CD4-positive, alpha-beta T cell (primary cell): ENCODE data around the gene CNDP2. TPM values are rescaled to one million over a fixed set of nuclear protein-coding genes. Genes with fewer than 3 reads are reported as not detected.

Experiments
- ATAC-seq: fragments of 200-7000 bp; cut with Tn5 transposase; one replicate; pipeline ENCODE4 v1.10.0; 2022; ENCODE audit warnings: mild to moderate bottlenecking; ENCODE audit not compliant: poor library complexity
- CTCF ChIA-PET: fragments of 350-600 bp; sonication (Branson Sonifier 250); formaldehyde crosslinking; loops from one replicate; lab custom pipeline; 2021; ENCODE audit warnings: antibody characterized with exemption, inconsistent platforms; lab: Charles Lee
- POLR2A ChIA-PET: fragments of 350-600 bp; sonication (Branson Sonifier 250); formaldehyde crosslinking; loops from one replicate; lab custom pipeline; 2021; ENCODE audit warnings: antibody characterized with exemption, inconsistent platforms; lab: Charles Lee
- DNase-seq, 14 experiments: peaks; one replicate each; pipeline ENCODE4 v3.0.0-alpha.2; 2013 to 2020; ENCODE audit warnings: mixed read lengths in 2 of 14
- H3K27ac ChIP-seq, 2 donors: one replicate each; pipeline versions ENCODE4 v1.5.1 to v1.7.0; 2013; ENCODE audit warnings: low read length in 2 of 2, low read depth in 1 of 2, mild to moderate bottlenecking in 1 of 2
- H3K27me3 ChIP-seq, 2 experiments: 1 replicate in 1 of 2; 2 replicates in 1 of 2; pipeline versions ENCODE4 v1.6.1 to v1.7.0; 2013; ENCODE audit warnings: low read length in 2 of 2, control low read depth in 1 of 2, mild to moderate bottlenecking in 1 of 2, moderate library complexity in 1 of 2; ENCODE audit not compliant: insufficient read depth in 2 of 2, control insufficient read depth in 1 of 2
- H3K36me3 ChIP-seq: one replicate; pipeline ENCODE4 v1.6.1; 2013; ENCODE audit warnings: low read length, control low read depth; ENCODE audit not compliant: insufficient read depth
- H3K4me1 ChIP-seq: one replicate; pipeline ENCODE4 v1.6.1; 2013; ENCODE audit warnings: low read length, control low read depth; ENCODE audit not compliant: insufficient read depth
- H3K4me3 ChIP-seq: one replicate; pipeline ENCODE4 v1.5.1; 2013; ENCODE audit warnings: mild to moderate bottlenecking, low read length, moderate library complexity
- H3K9me3 ChIP-seq, 2 experiments: 1 replicate in 1 of 2; 2 replicates in 1 of 2; pipeline versions ENCODE4 v1.6.1 to v1.7.0; 2013; ENCODE audit warnings: low read length in 2 of 2, mild to moderate bottlenecking in 2 of 2, control low read depth in 1 of 2, moderate library complexity in 1 of 2; ENCODE audit not compliant: control insufficient read depth in 1 of 2, insufficient read depth in 1 of 2
- H3K27ac Mint-ChIP-seq: one replicate; pipeline ENCODE4 v1.8.0; 2020; ENCODE audit warnings: mixed read lengths
- H3K27me3 Mint-ChIP-seq: one replicate; pipeline ENCODE4 v1.8.0; 2021; ENCODE audit warnings: mixed read lengths
- H3K36me3 Mint-ChIP-seq: one replicate; pipeline ENCODE4 v1.8.0; 2021; ENCODE audit warnings: low read depth, mixed read lengths
- H3K4me1 Mint-ChIP-seq: one replicate; pipeline ENCODE4 v1.8.0; 2021; ENCODE audit warnings: low read depth, mixed read lengths
- H3K4me3 Mint-ChIP-seq: one replicate; pipeline ENCODE4 v1.8.0; 2020; ENCODE audit warnings: mild to moderate bottlenecking, mixed read lengths
- H3K9me3 Mint-ChIP-seq: one replicate; pipeline ENCODE4 v1.8.0; 2020; ENCODE audit warnings: mixed read lengths
- CTCF ChIP-seq: fragments of 200-600 bp; IDR thresholded peaks from one replicate; pipeline ENCODE4 v1.8.0; 2022; ENCODE audit warnings: antibody characterized with exemption, mild to moderate bottlenecking
- intact Hi-C, 2 experiments: fragments of 100-400 bp; cut with DNase I in 1 of 2; cut with micrococcal nuclease in 1 of 2; formaldehyde crosslinking; loops; one replicate each; pipeline versions ENCODE4 v1.15.1 to v1.9.0; 2023 to 2025; cut with DNase I, micrococcal nuclease
- total RNA-seq, 174 experiments: library from RNA in 2 of 174; stranded (reverse) in 2 of 174; gene quantifications; one replicate each; pipeline ENCODE4 v1.2.3 and lab custom pipeline; 2021 to 2026

The CNDP2 gene
- total RNA-seq, 2 experiments from 2014 or later: 75.5 to 75.7 TPM

- DNase-seq (no peak), ATAC-seq (no peak)
- Mint-ChIP-seq H3K27ac (no peak overlapping the region), H3K9me3 (no peaks in the 10 kb centered on the region), H3K36me3 (no peaks in the 10 kb centered on the region), H3K4me1 (no peaks in the 10 kb centered on the region), H3K27me3 (peaks cover 22% of the 10 kb centered on the region), H3K4me3 (no peak overlapping the region)
- no peaks in the 10 kb centered on the region for H3K36me3 ChIP-seq
- no peak overlapping the region for H3K27ac ChIP-seq
- no peak overlapping the region for H3K4me3 ChIP-seq
- no peaks in the 10 kb centered on the region for H3K9me3 ChIP-seq
- CTCF ChIA-PET: no interaction called here
- POLR2A ChIA-PET: no interaction called here
- TF ChIP-seq CTCF: no peak
- no peaks in the 10 kb centered on the region for H3K4me1 ChIP-seq
- intact Hi-C loops: loop anchor here in 1 of 2 experiments (5.0 kb wide), 1 partner anchor 46 kb away; no protein-coding TSS in a partner anchor
- H3K27me3 ChIP-seq: peaks cover 3 to 6% of the 10 kb centered on the region in 2 experiments
Measured at GRCh38 chr18:74573053-74573452, 76.9 kb downstream of the CNDP2 start.

Other genes starting within 250 kb of the CNDP2 start
- gene CYB5A, start 204.4 kb upstream of the CNDP2 start, total RNA-seq: 1 to 10 TPM; 3.7 to 4.1 TPM
- gene C18orf63, start 180.5 kb upstream of the CNDP2 start, total RNA-seq: not detected
- gene DIPK1C, start 39.1 kb upstream of the CNDP2 start, total RNA-seq: not detected
- gene CNDP1, start 38.1 kb downstream of the CNDP2 start, total RNA-seq: under 1 TPM; 0.25 to 0.39 TPM
- gene ZNF407, start 101.5 kb downstream of the CNDP2 start, total RNA-seq: 10 to 100 TPM; 23.2 to 24.7 TPM